ENCODE data around the gene CXCL1. TPM values are rescaled to one million over a fixed set of nuclear protein-coding genes. Genes with fewer than 3 reads are reported as not detected.

CXCL1 gene
- total and polyA plus RNA-seq, 2 of the 13 experiments (the other 11 are each of a cell fraction or from before 2014, with no cell fraction given): 0.15 TPM; not detected in 1

DNA sequence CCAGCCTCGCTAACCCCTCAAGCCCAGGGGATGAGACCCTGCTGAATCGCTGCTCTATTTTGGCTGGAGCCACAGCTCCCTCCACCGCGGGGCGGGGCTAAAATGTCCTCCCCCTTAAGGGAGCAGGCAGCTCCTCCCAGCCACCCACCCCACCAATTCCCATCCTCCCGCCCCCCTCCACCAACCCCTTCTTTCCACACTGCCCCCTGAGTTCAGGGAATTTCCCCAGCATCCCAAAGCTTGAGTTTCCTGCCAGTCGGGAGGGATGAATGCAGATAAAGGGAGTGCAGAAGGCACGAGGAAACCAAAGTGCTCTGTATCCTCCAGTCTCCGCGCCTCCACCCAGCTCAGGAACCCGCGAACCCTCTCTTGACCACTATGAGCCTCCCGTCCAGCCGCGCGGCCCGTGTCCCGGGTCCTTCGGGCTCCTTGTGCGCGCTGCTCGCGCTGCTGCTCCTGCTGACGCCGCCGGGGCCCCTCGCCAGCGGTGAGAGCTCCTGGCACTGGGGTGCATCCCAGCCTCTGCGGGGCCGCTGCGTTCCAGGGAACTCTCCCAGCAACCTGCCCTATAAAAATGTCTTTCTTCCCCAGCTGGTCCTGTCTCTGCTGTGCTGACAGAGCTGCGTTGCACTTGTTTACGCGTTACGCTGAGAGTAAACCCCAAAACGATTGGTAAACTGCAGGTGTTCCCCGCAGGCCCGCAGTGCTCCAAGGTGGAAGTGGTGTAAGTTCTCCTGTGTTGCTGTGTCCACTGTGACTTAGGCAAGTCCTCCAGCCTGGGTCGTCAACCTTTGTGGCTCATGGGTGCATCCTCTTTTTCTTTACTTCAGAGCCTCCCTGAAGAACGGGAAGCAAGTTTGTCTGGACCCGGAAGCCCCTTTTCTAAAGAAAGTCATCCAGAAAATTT is 32.6 kb upstream of the CXCL1 start, which contains the start of gene CXCL6 (continued):
- TF ChIP-seq, protein P1, sequence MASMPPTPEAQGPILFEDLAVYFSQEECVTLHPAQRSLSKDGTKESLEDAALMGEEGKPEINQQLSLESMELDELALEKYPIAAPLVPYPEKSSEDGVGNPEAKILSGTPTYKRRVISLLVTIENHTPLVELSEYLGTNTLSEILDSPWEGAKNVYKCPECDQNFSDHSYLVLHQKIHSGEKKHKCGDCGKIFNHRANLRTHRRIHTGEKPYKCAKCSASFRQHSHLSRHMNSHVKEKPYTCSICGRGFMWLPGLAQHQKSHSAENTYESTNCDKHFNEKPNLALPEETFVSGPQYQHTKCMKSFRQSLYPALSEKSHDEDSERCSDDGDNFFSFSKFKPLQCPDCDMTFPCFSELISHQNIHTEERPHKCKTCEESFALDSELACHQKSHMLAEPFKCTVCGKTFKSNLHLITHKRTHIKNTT (CRISPR knock-in tag; IDR thresholded peaks at IDR 0.05): no peak
- TF ChIP-seq ZNF775 (CRISPR knock-in tag; IDR thresholded peaks at IDR 0.05; ENCODE audit: borderline replicate concordance): no peak
- TF ChIP-seq, protein P2, sequence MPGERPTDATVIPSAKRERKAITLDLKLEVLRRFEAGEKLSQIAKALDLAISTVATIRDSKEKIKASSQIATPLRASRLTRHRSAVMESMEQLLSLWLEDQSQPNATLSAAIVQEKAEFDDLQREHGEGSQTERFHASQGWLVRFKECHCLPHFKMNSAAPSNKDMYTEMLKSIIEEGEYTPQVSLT (CRISPR knock-in tag; IDR thresholded peaks at IDR 0.05; ENCODE audit: borderline replicate concordance, low read depth): no peak
- TF ChIP-seq, protein P3, sequence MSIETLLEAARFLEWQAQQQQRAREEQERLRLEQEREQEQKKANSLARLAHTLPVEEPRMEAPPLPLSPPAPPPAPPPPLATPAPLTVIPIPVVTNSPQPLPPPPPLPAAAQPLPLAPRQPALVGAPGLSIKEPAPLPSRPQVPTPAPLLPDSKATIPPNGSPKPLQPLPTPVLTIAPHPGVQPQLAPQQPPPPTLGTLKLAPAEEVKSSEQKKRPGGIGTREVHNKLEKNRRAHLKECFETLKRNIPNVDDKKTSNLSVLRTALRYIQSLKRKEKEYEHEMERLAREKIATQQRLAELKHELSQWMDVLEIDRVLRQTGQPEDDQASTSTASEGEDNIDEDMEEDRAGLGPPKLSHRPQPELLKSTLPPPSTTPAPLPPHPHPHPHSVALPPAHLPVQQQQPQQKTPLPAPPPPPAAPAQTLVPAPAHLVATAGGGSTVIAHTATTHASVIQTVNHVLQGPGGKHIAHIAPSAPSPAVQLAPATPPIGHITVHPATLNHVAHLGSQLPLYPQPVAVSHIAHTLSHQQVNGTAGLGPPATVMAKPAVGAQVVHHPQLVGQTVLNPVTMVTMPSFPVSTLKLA (IDR thresholded peaks at IDR 0.05): no peak
- no peak for TF ChIP-seq ZNF616 (CRISPR knock-in tag; IDR thresholded peaks at IDR 0.05; ENCODE audit: low read depth)
- TF ChIP-seq, protein P4, sequence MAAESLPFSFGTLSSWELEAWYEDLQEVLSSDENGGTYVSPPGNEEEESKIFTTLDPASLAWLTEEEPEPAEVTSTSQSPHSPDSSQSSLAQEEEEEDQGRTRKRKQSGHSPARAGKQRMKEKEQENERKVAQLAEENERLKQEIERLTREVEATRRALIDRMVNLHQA (CRISPR knock-in tag; IDR thresholded peaks at IDR 0.05): no peak

DNA sequence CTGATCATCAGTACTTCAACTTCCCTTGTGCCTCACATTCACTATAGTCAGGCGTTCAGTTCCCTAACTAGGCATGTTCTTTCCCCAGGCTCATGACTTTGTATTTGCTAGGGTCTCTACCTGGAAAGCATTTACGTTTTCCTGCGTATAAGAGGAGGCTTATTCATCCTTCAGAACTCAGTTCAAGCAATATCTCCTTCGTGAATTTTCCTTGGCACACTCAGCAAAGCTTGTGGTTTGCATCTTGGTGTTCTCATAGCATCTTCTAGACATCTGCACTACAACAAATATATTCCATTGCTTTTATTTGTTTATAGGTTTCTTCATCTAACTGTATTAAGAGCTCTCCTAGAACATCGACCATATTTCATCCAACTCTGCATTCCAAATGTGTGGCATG is 30.1 kb upstream of the CXCL1 start:
- WGBS (ENCODE audit: low lambda C conversion rate): 4% methylated on average over 5 of the region's 5 CpGs
- TF ChIP-seq, protein P5, sequence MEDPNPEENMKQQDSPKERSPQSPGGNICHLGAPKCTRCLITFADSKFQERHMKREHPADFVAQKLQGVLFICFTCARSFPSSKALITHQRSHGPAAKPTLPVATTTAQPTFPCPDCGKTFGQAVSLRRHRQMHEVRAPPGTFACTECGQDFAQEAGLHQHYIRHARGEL (CRISPR knock-in tag; IDR thresholded peaks at IDR 0.05): no peak
- no peak for TF ChIP-seq ZC3H4 (CRISPR knock-in tag; IDR thresholded peaks at IDR 0.05; ENCODE audit: borderline replicate concordance)
- no peak for TF ChIP-seq SAFB2 (CRISPR knock-in tag; IDR thresholded peaks at IDR 0.05; ENCODE audit: borderline replicate concordance, low read depth)
- no peak for TF ChIP-seq MAFG (CRISPR knock-in tag; IDR thresholded peaks at IDR 0.05)
- TF ChIP-seq, protein P6, sequence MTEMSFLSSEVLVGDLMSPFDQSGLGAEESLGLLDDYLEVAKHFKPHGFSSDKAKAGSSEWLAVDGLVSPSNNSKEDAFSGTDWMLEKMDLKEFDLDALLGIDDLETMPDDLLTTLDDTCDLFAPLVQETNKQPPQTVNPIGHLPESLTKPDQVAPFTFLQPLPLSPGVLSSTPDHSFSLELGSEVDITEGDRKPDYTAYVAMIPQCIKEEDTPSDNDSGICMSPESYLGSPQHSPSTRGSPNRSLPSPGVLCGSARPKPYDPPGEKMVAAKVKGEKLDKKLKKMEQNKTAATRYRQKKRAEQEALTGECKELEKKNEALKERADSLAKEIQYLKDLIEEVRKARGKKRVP (CRISPR knock-in tag; IDR thresholded peaks at IDR 0.05): no peak

More for the DNA sequence above, 30.1 kb upstream of the CXCL1 start:
- no TSS peak for BruUV-seq (replicated peaks)
- no peaks in the 10 kb centered on the region for H3K9me3 ChIP-seq (ENCODE audit: low read length)
- H3K4me1 ChIP-seq (ENCODE audit: insufficient read depth, low read length): no peaks in the 10 kb centered on the region
- in situ Hi-C loops (cut with HindIII; ENCODE audit: extremely low pct_ligation_motif_present, low pct_unique_long_range_greater_than_20kb): no loop called here
- CTCF ChIA-PET (ENCODE audit: low intra/inter-chr PET ratio, low total read pairs): no interaction called here
- H4K20me1 ChIP-seq (ENCODE audit: insufficient read depth, low read length): no peaks in the 10 kb centered on the region
- no peak overlapping the region for H3K9ac ChIP-seq (ENCODE audit: insufficient read depth, low read depth, low read length)
- DNase-seq (ENCODE audit: low spot score): no peak
- POLR2A ChIA-PET: no interaction called here
- H3K4me3 ChIP-seq (replicated peaks in 1 of 3; ENCODE audit: insufficient read depth in 1 of 3, low read depth in 2 of 3, low read length in 3 of 3): no peak overlapping the region
- H3K79me2 ChIP-seq (ENCODE audit: insufficient read depth, low read length): no peaks in the 10 kb centered on the region
- H3K36me3 ChIP-seq (replicated peaks in 1 of 2; ENCODE audit: control insufficient read depth in 1 of 2, insufficient read depth in 2 of 2, low read length in 2 of 2): no peaks in the 10 kb centered on the region
- H3K27ac ChIP-seq (ENCODE audit: extremely low read length, insufficient read depth, low read length): no peak overlapping the region
- H3K4me2 ChIP-seq (ENCODE audit: low read depth, low read length): no peak overlapping the region
- H3K27me3 ChIP-seq (ENCODE audit: control insufficient read depth in 1 of 2, insufficient read depth in 2 of 2, low read length in 2 of 2): peaks cover 0 to 5% of the 10 kb centered on the region in 2 experiments; a peak in 1 of 5 replicates
- no peak overlapping the region for H2AFZ ChIP-seq (ENCODE audit: low read length)
- intact Hi-C loops (cut with micrococcal nuclease; ENCODE audit: unreplicated experiment): no loop called here
- FAIRE-seq: no peak
- no peak for ATAC-seq

Measured in HepG2 (cell line).